Natural killer cell (primary cell): Measurements from ENCODE around the gene SLC16A6. TPM values are rescaled to one million over a fixed set of nuclear protein-coding genes. Genes with fewer than 3 reads are reported as not detected.
A peak's percentile ranks its signal among the peaks of the same experiment; 100 is the strongest.

Experiments used
- ATAC-seq, 3 donors: fragments of 150-1000 bp in 2 of 3; fragments of 200-7000 bp in 1 of 3; cut with Tn5 transposase; 1 replicate in 1 of 3; 2 replicates in 2 of 3; pipeline ENCODE4 v1.10.0; 2021; ENCODE audit warnings: mild to moderate bottlenecking in 2 of 3, moderate library complexity in 2 of 3
- DNase-seq, 2 donors: peaks; one replicate each; pipeline versions ENCODE4 v3.0.0 to v3.0.0-alpha.2; 2013 to 2021; ENCODE audit warnings: mixed read lengths in 1 of 2
- H3K27ac ChIP-seq: one replicate; pipeline ENCODE4 v1.5.1; 2013; ENCODE audit warnings: mild to moderate bottlenecking, low read length
- H3K27me3 ChIP-seq: one replicate; pipeline ENCODE4 v1.6.1; 2013; ENCODE audit warnings: low read length; ENCODE audit not compliant: control insufficient read depth, insufficient read depth
- H3K36me3 ChIP-seq: one replicate; pipeline ENCODE4 v1.6.1; 2013; ENCODE audit warnings: low read length; ENCODE audit not compliant: control insufficient read depth, insufficient read depth
- H3K4me1 ChIP-seq: one replicate; pipeline ENCODE4 v1.6.1; 2013; ENCODE audit warnings: low read length; ENCODE audit not compliant: control insufficient read depth, insufficient read depth
- H3K4me3 ChIP-seq: one replicate; pipeline ENCODE4 v1.5.1; 2013; ENCODE audit warnings: low read length
- H3K9me3 ChIP-seq: one replicate; pipeline ENCODE4 v1.6.1; 2013; ENCODE audit warnings: low read length; ENCODE audit not compliant: control insufficient read depth, insufficient read depth
- H3K27ac Mint-ChIP-seq, 2 donors: one replicate each; pipeline ENCODE4 v1.8.0; 2022; ENCODE audit warnings: mild to moderate bottlenecking in 2 of 2, mixed read lengths in 2 of 2, moderate library complexity in 1 of 2
- H3K27me3 Mint-ChIP-seq, 2 donors: one replicate each; pipeline ENCODE4 v1.8.0; 2022; ENCODE audit warnings: low read depth in 2 of 2, mixed read lengths in 2 of 2
- H3K36me3 Mint-ChIP-seq: one replicate; pipeline ENCODE4 v1.8.0; 2022; ENCODE audit warnings: mixed read lengths
- H3K4me1 Mint-ChIP-seq, 2 donors: one replicate each; pipeline ENCODE4 v1.8.0; 2022; ENCODE audit warnings: mixed read lengths in 2 of 2
- H3K4me3 Mint-ChIP-seq: one replicate; pipeline ENCODE4 v1.8.0; 2022; ENCODE audit warnings: mild to moderate bottlenecking, moderate library complexity, mixed read lengths
- H3K9me3 Mint-ChIP-seq, 2 donors: one replicate each; pipeline ENCODE4 v1.8.0; 2022; ENCODE audit warnings: mixed read lengths in 2 of 2
- WGBS: methylation state at CpG from one replicate; pipeline ENCODE4 v1.1.7; 2013; ENCODE audit warnings: missing lambda C conversion rate; ENCODE audit not compliant: insufficient coverage; 5-methylcytosine and 5-hydroxymethylcytosine counted together
- intact Hi-C: fragments of 100-400 bp; cut with micrococcal nuclease; formaldehyde crosslinking; loops from one replicate; pipeline ENCODE4 v1.14.2; 2022
- total RNA-seq, 4 donors: library from RNA; stranded (reverse); fragments of 120-200 nt in 1 of 4; gene quantifications; one replicate each; pipeline versions ENCODE4 v1.2.3 to v1.2.4, GENCODE V29; 2013 to 2022
- TF ChIP-seq, protein P1 (sequence below): fragments of 200-600 bp; IDR thresholded peaks from one replicate; pipeline ENCODE4 v1.8.0; 2022; ENCODE audit warnings: antibody characterized with exemption

Gene SLC16A6
- total RNA-seq, 3 donors from 2014 or later (not counting 1 experiment from before 2014, with no cell fraction given): 16.5 to 20.9 (median 19.4) TPM

DNA sequence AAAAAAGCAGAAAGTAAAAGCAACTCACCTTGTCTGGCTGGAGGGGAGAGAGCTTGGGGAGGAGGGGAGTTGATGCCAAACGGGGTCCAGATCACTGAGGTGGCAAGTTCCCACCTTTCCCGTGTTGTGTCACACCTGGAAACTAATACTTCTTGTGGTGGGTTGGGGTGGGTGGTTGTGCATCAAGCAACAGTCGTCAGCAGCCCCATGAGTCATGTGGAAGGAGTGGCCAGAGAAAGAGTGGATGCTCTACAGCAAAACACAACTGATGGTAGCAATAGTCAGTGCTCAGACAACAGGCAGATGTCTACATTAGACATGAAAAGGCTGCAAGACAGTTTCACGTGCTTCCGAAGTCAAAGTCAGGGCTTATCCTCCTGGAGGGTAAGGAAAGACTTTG is 35.8 kb upstream of the SLC16A6 start:
- no peak overlapping the region for H3K4me3 Mint-ChIP-seq

DNA sequence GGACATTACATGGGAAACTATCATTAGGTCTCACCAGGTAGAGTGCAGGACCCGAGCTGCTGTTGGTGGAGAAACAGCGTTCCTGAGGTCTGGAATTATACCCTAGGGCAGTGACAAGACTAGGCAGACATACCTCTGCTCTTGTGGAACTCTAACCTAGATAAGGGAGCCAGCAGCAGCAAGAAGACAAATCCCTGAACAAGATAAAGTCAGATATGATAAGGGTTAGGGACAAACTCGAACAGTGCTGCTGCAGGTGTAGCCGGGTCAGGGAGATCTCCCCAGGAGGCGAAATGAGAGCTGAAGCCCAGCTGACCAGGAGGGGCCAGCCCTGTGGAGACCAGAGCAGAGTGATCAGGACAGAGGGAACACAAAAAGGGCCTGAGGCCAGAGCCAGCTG is 35.0 kb upstream of the SLC16A6 start:
- Mint-ChIP-seq H3K27ac (peak overlapping the region in 1 of 2 donors; percentile 37), H3K4me3 (no peak overlapping the region), H3K27me3 (no peaks in the 10 kb centered on the region), H3K4me1 (peaks cover 40 to 45% of the 10 kb centered on the region in 2 donors), H3K9me3 (peaks cover 0 to 3% of the 10 kb centered on the region in 2 donors), H3K36me3 (no peaks in the 10 kb centered on the region)
- H3K4me1 ChIP-seq: peaks cover 11% of the 10 kb centered on the region
- no peak overlapping the region for H3K4me3 ChIP-seq
- intact Hi-C loops: no loop called here
- no peaks in the 10 kb centered on the region for H3K36me3 ChIP-seq
- TF ChIP-seq, protein P1, sequence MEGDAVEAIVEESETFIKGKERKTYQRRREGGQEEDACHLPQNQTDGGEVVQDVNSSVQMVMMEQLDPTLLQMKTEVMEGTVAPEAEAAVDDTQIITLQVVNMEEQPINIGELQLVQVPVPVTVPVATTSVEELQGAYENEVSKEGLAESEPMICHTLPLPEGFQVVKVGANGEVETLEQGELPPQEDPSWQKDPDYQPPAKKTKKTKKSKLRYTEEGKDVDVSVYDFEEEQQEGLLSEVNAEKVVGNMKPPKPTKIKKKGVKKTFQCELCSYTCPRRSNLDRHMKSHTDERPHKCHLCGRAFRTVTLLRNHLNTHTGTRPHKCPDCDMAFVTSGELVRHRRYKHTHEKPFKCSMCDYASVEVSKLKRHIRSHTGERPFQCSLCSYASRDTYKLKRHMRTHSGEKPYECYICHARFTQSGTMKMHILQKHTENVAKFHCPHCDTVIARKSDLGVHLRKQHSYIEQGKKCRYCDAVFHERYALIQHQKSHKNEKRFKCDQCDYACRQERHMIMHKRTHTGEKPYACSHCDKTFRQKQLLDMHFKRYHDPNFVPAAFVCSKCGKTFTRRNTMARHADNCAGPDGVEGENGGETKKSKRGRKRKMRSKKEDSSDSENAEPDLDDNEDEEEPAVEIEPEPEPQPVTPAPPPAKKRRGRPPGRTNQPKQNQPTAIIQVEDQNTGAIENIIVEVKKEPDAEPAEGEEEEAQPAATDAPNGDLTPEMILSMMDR: no peak
- H3K9me3 ChIP-seq: no peaks in the 10 kb centered on the region
- H3K27me3 ChIP-seq: no peaks in the 10 kb centered on the region
- no peak overlapping the region for H3K27ac ChIP-seq
- WGBS: 83% methylated on average over 5 of the region's 5 CpGs
- ATAC-seq (no peak), DNase-seq (no peak)

More for the DNA sequence above, 35.8 kb upstream of the SLC16A6 start:
- no peaks in the 10 kb centered on the region for H3K27me3 Mint-ChIP-seq
- no peaks in the 10 kb centered on the region for H3K36me3 ChIP-seq
- DNase-seq: no peak
- peak overlapping the region in 1 of 2 donors; percentile 37 for H3K27ac Mint-ChIP-seq
- H3K27me3 ChIP-seq: no peaks in the 10 kb centered on the region
- peaks cover 2% of the 10 kb centered on the region for H3K36me3 Mint-ChIP-seq
- no peak overlapping the region for H3K4me3 ChIP-seq
- intact Hi-C loops: no loop called here
- peaks cover 5% of the 10 kb centered on the region for H3K9me3 ChIP-seq
- WGBS: 68% methylated on average over 5 of the region's 5 CpGs
- peaks cover 11% of the 10 kb centered on the region for H3K4me1 ChIP-seq
- H3K9me3 Mint-ChIP-seq: peaks cover 0 to 3% of the 10 kb centered on the region in 2 donors
- peaks cover 40 to 44% of the 10 kb centered on the region in 2 donors for H3K4me1 Mint-ChIP-seq
- no peak overlapping the region for H3K27ac ChIP-seq
- ATAC-seq: peak in 2 of 3 donors; percentile 58 to 86
- TF ChIP-seq, protein P1: no peak

DNA sequence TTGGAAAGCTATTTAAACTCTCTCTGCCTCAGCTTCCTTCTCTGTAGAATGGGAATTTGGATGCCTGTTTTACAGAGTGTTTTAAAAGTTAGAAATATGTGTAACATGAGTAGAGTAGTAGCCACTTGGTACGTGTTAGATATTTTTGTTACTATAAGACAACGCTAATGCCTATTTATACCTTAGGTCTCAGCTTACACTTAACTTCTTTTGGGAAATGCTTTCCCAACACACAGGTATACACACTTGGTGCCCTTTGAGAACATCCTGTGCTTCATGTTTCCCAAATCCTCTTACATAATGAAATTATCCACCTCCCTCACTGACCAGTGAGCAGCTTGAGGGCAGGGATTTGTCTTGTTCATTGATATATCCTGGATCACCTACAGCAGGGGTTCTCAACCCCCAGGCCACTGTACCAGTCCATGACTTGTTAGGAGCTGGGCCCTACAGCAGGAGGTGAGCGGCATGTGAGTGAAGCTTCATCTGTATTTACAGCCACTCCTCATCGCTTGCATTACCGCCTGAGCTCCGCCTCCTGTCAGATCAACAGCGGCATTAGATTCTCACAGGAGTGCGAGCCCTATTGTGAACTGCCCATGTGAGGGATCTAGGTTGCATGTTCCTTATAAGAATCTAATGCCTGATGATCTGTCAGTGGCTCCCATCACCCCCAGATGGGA is 33.9 kb upstream of the SLC16A6 start:
- peaks cover 52 to 56% of the 10 kb centered on the region in 2 donors for H3K4me1 Mint-ChIP-seq

More for the DNA sequence above, 33.9 kb upstream of the SLC16A6 start:
- no peaks in the 10 kb centered on the region for H3K9me3 ChIP-seq
- Mint-ChIP-seq H3K36me3 (no peaks in the 10 kb centered on the region), H3K9me3 (no peaks in the 10 kb centered on the region), H3K4me3 (no peak overlapping the region), H3K27ac (no peak overlapping the region), H3K27me3 (no peaks in the 10 kb centered on the region)
- H3K4me1 ChIP-seq: peaks cover 15% of the 10 kb centered on the region
- WGBS: 98% methylated on average over 7 of the region's 8 CpGs
- no peaks in the 10 kb centered on the region for H3K27me3 ChIP-seq
- H3K4me3 ChIP-seq: no peak overlapping the region
- ATAC-seq: no peak
- no peaks in the 10 kb centered on the region for H3K36me3 ChIP-seq
- DNase-seq: no peak
- intact Hi-C loops: no loop called here
- TF ChIP-seq, protein P1: no peak
- no peak overlapping the region for H3K27ac ChIP-seq
